ENCODE data around the gene PLD3. TPM values are rescaled to one million over a fixed set of nuclear protein-coding genes. Genes with fewer than 3 reads are reported as not detected.

PLD3 gene
- total and polyA plus RNA-seq, 9 donors, result 120 to 301 (median 209) TPM

DNA sequence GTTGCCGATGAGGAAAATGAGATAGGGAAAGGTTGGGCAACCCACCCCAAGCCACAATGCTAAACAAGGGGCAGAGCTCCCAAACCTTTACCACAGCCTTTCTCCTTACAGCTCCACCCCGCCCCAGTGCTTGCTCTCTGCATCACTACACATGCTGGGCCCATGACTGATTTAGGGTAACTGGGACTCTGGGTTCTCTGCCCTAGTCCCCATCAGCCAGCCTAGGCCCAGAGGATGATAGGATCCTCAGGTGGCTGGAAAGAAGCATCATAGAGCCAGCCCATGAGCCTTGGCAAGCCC, 11.9 kb upstream of the PLD3 start:
- H3K36me3 ChIP-seq, result no peaks in the 10 kb centered on the region
- no peaks in the 10 kb centered on the region for H3K27me3 ChIP-seq
- DNase-seq, result no peak
- intact Hi-C loops (cut with DNase I), result no loop called here
- no peaks in the 10 kb centered on the region for H3K9me3 ChIP-seq
- H3K4me3 ChIP-seq, result no peak overlapping the region
- TF ChIP-seq, protein P1, sequence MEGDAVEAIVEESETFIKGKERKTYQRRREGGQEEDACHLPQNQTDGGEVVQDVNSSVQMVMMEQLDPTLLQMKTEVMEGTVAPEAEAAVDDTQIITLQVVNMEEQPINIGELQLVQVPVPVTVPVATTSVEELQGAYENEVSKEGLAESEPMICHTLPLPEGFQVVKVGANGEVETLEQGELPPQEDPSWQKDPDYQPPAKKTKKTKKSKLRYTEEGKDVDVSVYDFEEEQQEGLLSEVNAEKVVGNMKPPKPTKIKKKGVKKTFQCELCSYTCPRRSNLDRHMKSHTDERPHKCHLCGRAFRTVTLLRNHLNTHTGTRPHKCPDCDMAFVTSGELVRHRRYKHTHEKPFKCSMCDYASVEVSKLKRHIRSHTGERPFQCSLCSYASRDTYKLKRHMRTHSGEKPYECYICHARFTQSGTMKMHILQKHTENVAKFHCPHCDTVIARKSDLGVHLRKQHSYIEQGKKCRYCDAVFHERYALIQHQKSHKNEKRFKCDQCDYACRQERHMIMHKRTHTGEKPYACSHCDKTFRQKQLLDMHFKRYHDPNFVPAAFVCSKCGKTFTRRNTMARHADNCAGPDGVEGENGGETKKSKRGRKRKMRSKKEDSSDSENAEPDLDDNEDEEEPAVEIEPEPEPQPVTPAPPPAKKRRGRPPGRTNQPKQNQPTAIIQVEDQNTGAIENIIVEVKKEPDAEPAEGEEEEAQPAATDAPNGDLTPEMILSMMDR (IDR thresholded peaks at IDR 0.05), result no peak
- TF ChIP-seq POLR2A (IDR thresholded peaks at IDR 0.05), result no peak
- no peak for TF ChIP-seq EP300 (IDR thresholded peaks at IDR 0.05)
- 91 to 93% (median 92%) methylated on average over 2 of the region's 2 CpGs for WGBS, 3 donors
- no peak overlapping the region for H3K27ac ChIP-seq
- no peaks in the 10 kb centered on the region for H3K4me1 ChIP-seq (ENCODE audit: insufficient read depth)

DNA sequence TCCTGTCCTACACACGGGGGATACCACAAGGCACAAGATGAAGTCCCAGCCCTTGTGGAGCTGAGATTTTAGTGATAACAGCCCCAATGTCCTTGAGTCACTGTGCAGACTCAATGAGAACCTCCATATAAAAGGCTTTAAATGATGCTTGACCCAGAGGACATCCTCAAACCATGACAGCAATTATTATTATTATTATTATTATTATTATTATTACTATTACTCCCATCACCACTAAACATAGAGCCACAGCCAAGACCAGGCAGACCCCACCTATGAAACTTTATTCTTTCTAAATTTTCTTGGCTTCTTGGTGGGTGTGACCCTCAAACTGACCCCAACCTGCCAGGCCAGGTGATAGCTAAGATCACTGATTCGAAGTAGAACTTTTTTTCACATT, 11.4 kb upstream of the PLD3 start:
- Histone ChIP-seq H3K9me3 (no peaks in the 10 kb centered on the region), H3K36me3 (no peaks in the 10 kb centered on the region), H3K27me3 (no peaks in the 10 kb centered on the region), H3K4me3 (no peak overlapping the region), H3K4me1 (ENCODE audit: insufficient read depth) (no peaks in the 10 kb centered on the region), H3K27ac (no peak overlapping the region)
- intact Hi-C loops (cut with DNase I), result no loop called here
- no peak for DNase-seq
- 75 to 79% (median 77%) methylated on average over 2 of the region's 2 CpGs for WGBS, 3 donors
- TF ChIP-seq EP300 (IDR thresholded peaks at IDR 0.05), result no peak
- no peak for TF ChIP-seq POLR2A (IDR thresholded peaks at IDR 0.05)
- TF ChIP-seq, protein P1 (IDR thresholded peaks at IDR 0.05), result no peak

DNA sequence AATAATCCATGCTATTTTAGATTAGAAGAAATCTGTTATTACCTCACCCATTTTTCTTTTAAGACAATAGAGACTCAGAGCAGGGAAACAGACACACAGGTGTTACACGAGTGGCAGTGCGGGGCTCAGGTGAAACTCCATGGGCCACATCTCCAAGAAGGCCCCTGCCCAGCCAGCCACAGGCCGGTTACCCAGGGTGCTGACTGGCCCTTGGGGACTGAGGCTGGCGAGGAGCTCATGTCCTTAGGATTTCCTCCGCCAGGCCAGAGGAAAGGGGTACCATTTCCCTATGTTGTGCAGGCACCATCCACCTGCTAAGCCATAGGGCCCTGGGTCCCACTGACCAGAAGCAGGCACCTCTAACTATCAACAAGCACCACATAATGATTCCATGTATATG, 10.9 kb upstream of the PLD3 start:
- no peak overlapping the region for H3K4me3 ChIP-seq
- TF ChIP-seq POLR2A (IDR thresholded peaks at IDR 0.05) (no peak), EP300 (IDR thresholded peaks at IDR 0.05) (no peak)
- TF ChIP-seq, protein P1 (IDR thresholded peaks at IDR 0.05), result no peak
- H3K27ac ChIP-seq, result no peak overlapping the region
- no peaks in the 10 kb centered on the region for H3K4me1 ChIP-seq (ENCODE audit: insufficient read depth)
- WGBS, 3 donors, result 93 to 95% (median 95%) methylated on average over 5 of the region's 5 CpGs
- DNase-seq, result no peak
- intact Hi-C loops (cut with DNase I), result no loop called here
- H3K27me3 ChIP-seq, result no peaks in the 10 kb centered on the region
- H3K9me3 ChIP-seq, result no peaks in the 10 kb centered on the region
- H3K36me3 ChIP-seq, result no peaks in the 10 kb centered on the region

DNA sequence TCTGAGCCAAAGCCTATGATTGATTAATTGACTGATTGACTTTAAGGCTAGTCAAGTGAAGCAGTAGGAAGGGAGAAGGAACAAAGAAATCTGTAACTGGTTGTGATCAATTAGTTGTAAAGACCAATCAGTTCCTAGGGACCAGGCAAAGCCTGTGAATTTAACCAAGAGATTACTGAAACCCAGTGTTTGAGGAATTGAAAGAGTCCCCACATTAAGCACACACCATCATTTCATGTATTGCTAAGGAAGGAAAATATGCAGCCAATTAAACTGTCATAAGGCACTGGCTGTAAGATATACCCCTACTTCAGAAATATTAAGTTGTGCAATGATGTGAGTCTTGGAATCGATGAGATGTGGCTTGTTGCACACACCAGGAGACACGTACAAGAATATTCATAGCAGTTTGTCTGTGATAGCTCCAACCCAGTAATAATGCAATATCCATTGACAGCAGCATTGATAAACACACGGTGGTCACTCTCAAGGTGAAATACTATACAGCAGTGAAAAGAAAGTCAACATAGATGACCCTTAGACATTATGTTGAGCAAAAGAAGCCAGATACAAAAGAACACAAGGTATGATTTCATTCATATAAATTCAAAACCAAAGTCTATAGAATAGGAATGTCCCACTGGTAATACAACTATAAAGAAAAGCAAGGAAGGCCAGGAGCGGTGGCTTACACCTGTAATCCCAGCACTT, 9.3 kb upstream of the PLD3 start:
- Histone ChIP-seq H3K4me3 (no peak overlapping the region), H3K4me1 (ENCODE audit: insufficient read depth) (no peaks in the 10 kb centered on the region), H3K27me3 (no peaks in the 10 kb centered on the region), H3K9me3 (no peaks in the 10 kb centered on the region), H3K36me3 (no peaks in the 10 kb centered on the region), H3K27ac (no peak overlapping the region)
- WGBS, 3 donors, result 89 to 92% (median 91%) methylated on average over 4 of the region's 4 CpGs
- DNase-seq, result no peak
- intact Hi-C loops (cut with DNase I), result no loop called here
- no peak for TF ChIP-seq POLR2A (IDR thresholded peaks at IDR 0.05)

- H3K4me3 ChIP-seq, result no peak overlapping the region
- no peak overlapping the region for H3K27ac ChIP-seq
- DNase-seq, result no peak
- WGBS, 3 donors, result 54 to 70% (median 64%) methylated on average over 8 to 9 of the region's 9 CpGs
- no peaks in the 10 kb centered on the region for H3K27me3 ChIP-seq
- no peaks in the 10 kb centered on the region for H3K9me3 ChIP-seq
- TF ChIP-seq EP300 (IDR thresholded peaks at IDR 0.05), result no peak
- TF ChIP-seq, protein P1 (IDR thresholded peaks at IDR 0.05), result no peak
- TF ChIP-seq POLR2A (IDR thresholded peaks at IDR 0.05), result no peak
- intact Hi-C loops (cut with DNase I), result no loop called here
- no peaks in the 10 kb centered on the region for H3K4me1 ChIP-seq (ENCODE audit: insufficient read depth)
- no peaks in the 10 kb centered on the region for H3K36me3 ChIP-seq
These were observed 6.7 kb upstream of the PLD3 start for GRCh38 chr19:40341601-40342482.
